ENCODE results near the gene GSC2. TPM values are rescaled to one million over a fixed set of nuclear protein-coding genes. Genes with fewer than 3 reads are reported as not detected.
A peak's percentile ranks its signal among the peaks of the same experiment; 100 is the strongest.

Gene GSC2
- total and polyA plus RNA-seq, 9 of the 15 experiments (the other 6 are each of a cell fraction or from before 2014, with no cell fraction given), result not detected

DNA sequence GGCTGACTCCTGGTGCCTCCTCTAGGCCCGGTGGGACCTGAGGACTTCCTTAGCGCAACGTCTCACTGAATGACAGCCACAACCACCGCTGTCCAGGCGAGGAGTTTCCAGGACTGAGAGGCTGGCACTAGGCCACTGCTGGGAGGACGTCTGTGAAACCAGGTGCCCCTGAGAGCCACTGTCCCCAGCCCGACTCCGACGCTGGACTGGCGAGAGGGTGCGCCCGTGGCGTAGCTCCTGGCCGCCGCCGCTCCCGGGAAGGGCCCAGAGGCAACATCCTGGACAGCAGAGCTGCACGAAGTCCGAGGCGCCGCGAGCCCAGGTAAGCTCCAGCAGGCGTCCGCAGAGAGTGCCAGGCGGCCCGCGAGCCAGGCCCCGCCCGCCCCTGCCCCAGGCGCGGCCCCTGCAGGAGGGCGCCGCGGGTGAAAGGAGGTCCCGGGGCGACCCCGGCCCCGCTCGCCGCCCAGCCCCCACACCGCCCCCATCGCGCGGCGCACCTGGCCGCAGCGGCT, 28.4 kb downstream of the GSC2 start (continued):
- TF ChIP-seq MIER1 (IDR thresholded peaks at IDR 0.05; ENCODE audit: low read depth) (no peak), POLR3A (IDR thresholded peaks at IDR 0.05; ENCODE audit: borderline replicate concordance, extremely low read depth, insufficient read depth, insufficient read length) (no peak), ZNF76 (CRISPR knock-in tag; IDR thresholded peaks at IDR 0.05; ENCODE audit: borderline replicate concordance) (no peak), HDGF (IDR thresholded peaks at IDR 0.05) (peak; percentile 92), STAG1 (CRISPR knock-in tag; IDR thresholded peaks at IDR 0.05; ENCODE audit: borderline replicate concordance) (no peak), ZMIZ1 (IDR thresholded peaks at IDR 0.05; ENCODE audit: low read depth in 2 of 2, low read length in 2 of 2) (peak in 1 of 2 experiments; percentile 49; a peak in 1 of 4 replicates), GATAD2A (IDR thresholded peaks at IDR 0.05) (no peak), MAFF (IDR thresholded peaks at IDR 0.05; ENCODE audit: low read length) (no peak), SAFB (IDR thresholded peaks at IDR 0.05; ENCODE audit: borderline replicate concordance, low read depth, low read length) (no peak), HNRNPH1 (optimal IDR thresholded peaks at IDR 0.05; ENCODE audit: low read depth, low read length) (no peak), ZC3H11A (IDR thresholded peaks at IDR 0.05; ENCODE audit: low read depth, low read length) (no peak), BMI1 (IDR thresholded peaks at IDR 0.05; ENCODE audit: low read length) (no peak), PTBP1 (IDR thresholded peaks at IDR 0.05; ENCODE audit: low read depth, low read length) (0 out of 2 replicates have a peak, but pooled peaks have one; percentile 25), ZNF282 (CRISPR knock-in tag; IDR thresholded peaks at IDR 0.05) (no peak), CSDE1 (IDR thresholded peaks at IDR 0.05) (no peak), ZNF232 (CRISPR knock-in tag; IDR thresholded peaks at IDR 0.05) (no peak), CBFA2T3 (IDR thresholded peaks at IDR 0.05) (no peak), LEF1 (IDR thresholded peaks at IDR 0.05) (no peak), MXI1 (IDR thresholded peaks at IDR 0.05; ENCODE audit: low read depth, low read length) (no peak)
- TF ChIP-seq, protein P1, sequence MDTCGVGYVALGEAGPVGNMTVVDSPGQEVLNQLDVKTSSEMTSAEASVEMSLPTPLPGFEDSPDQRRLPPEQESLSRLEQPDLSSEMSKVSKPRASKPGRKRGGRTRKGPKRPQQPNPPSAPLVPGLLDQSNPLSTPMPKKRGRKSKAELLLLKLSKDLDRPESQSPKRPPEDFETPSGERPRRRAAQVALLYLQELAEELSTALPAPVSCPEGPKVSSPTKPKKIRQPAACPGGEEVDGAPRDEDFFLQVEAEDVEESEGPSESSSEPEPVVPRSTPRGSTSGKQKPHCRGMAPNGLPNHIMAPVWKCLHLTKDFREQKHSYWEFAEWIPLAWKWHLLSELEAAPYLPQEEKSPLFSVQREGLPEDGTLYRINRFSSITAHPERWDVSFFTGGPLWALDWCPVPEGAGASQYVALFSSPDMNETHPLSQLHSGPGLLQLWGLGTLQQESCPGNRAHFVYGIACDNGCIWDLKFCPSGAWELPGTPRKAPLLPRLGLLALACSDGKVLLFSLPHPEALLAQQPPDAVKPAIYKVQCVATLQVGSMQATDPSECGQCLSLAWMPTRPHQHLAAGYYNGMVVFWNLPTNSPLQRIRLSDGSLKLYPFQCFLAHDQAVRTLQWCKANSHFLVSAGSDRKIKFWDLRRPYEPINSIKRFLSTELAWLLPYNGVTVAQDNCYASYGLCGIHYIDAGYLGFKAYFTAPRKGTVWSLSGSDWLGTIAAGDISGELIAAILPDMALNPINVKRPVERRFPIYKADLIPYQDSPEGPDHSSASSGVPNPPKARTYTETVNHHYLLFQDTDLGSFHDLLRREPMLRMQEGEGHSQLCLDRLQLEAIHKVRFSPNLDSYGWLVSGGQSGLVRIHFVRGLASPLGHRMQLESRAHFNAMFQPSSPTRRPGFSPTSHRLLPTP (IDR thresholded peaks at IDR 0.05; ENCODE audit: borderline replicate concordance, extremely low read depth, insufficient read length), result no peak
- TF ChIP-seq, protein P2, sequence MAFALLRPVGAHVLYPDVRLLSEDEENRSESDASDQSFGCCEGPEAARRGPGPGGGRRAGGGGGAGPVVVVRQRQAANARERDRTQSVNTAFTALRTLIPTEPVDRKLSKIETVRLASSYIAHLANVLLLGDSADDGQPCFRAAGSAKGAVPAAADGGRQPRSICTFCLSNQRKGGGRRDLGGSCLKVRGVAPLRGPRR (CRISPR knock-in tag; IDR thresholded peaks at IDR 0.05), result no peak
- TF ChIP-seq, protein P3, sequence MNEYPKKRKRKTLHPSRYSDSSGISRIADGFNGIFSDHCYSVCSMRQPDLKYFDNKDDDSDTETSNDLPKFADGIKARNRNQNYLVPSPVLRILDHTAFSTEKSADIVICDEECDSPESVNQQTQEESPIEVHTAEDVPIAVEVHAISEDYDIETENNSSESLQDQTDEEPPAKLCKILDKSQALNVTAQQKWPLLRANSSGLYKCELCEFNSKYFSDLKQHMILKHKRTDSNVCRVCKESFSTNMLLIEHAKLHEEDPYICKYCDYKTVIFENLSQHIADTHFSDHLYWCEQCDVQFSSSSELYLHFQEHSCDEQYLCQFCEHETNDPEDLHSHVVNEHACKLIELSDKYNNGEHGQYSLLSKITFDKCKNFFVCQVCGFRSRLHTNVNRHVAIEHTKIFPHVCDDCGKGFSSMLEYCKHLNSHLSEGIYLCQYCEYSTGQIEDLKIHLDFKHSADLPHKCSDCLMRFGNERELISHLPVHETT (CRISPR knock-in tag; conservative IDR thresholded peaks at IDR 0.05 in 1 of 2, IDR thresholded peaks at IDR 0.05 in 1 of 2), result no peak

Measured in K562 (cell line).